ENCODE data around the gene FAM120B.

Gene FAM120B

DNA sequence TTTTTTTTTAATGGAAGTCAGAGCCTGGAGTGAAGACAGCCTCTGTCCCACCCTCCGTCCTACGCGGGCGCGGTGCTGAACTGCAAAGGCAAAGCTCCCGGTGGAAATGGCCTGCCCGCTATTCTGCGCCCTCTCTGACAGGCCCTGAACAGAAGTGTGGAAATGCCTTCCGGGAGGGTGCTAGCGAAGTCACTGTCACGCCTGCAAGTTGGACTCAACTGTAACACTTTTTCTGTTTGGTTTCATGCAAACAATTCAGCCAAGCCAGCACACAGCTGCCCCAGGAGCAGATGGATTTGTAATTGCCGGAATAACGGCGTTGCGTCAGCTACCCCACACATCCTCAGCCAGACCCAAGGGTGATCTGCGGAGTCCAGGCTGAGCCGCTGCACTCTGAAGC lies 138.9 kb downstream of the FAM120B start:
- Histone ChIP-seq H3K9me3 (ENCODE audit: control insufficient read depth in 2 of 2, low read length in 2 of 2) (no peaks in the 10 kb centered on the region), H3K4me1 (ENCODE audit: control insufficient read depth, insufficient read depth, low read length) (no peaks in the 10 kb centered on the region), H3K9ac (ENCODE audit: low read length in 2 of 2) (no peak overlapping the region), H3K27ac (ENCODE audit: low read length) (no peak overlapping the region), H3K36me3 (ENCODE audit: control insufficient read depth in 2 of 2, insufficient read depth in 2 of 2, low read length in 2 of 2) (no peaks in the 10 kb centered on the region), H3K27me3 (ENCODE audit: control insufficient read depth in 1 of 2, insufficient read depth in 2 of 2, low read length in 2 of 2) (no peaks in the 10 kb centered on the region), H3K4me3 (ENCODE audit: low read length in 2 of 2) (no peak overlapping the region)

DNA sequence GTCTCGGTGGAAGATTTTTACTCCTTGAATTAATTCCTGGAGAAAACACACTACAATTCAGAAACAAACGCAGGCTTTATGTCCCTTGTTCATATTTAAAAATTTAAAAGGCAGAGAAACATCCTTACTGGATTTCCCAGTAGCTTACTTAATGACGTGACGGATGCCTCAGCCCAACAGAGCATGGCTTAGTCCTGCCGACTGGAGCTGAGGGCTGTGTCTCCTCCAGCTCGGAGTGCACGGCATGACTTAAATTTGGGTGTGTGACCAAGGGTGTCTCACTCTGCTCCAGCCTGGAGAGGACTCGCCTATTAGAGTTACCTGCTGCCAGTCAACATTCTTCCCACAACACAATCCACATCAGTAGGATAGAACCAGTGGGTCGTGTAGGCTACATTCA lies 139.4 kb downstream of the FAM120B start:
- Histone ChIP-seq H3K9ac (ENCODE audit: low read length in 2 of 2) (no peak overlapping the region), H3K4me1 (ENCODE audit: control insufficient read depth, insufficient read depth, low read length) (no peaks in the 10 kb centered on the region)

DNA sequence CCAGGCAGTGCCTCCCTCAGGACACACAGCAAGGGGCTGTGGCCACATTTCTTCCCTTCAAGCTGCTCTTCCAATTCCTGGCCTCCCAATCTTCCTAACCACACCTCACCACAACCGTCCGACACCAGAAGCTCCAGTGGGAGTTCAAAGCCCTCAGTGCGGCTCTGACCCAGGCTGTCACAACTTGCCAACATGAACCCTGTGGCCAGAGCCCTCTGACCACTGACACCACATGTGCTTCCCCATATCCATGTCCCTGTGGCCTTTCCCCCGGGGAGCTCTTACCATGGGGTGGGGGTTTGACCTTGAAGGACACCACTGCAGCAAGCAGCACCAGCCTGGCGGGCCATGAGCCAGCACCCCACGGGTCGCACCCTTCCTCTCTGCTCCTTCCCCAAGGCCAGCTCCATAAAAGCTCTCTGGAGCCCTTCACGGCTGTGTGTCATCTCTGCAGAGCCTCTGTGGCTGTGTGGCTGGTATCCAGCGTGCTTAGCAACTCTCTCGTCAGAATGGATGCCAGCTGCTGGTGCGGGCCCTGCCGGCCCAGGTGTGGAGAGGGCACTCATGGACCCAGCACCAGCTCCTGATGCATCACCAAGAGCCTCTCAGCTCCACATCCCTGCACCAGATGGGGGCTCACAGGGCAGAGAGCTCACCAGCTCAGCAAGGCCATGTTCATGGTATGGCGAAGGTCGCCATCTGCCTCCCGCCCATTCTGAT lies 140.4 kb downstream of the FAM120B start:
- no peak overlapping the region for H3K27ac ChIP-seq (ENCODE audit: low read length)
- no peaks in the 10 kb centered on the region for H3K9me3 ChIP-seq (ENCODE audit: control insufficient read depth in 2 of 2, low read length in 2 of 2)
- no peaks in the 10 kb centered on the region for H3K4me1 ChIP-seq (ENCODE audit: control insufficient read depth, insufficient read depth, low read length)
- H3K27me3 ChIP-seq (ENCODE audit: control insufficient read depth in 1 of 2, insufficient read depth in 2 of 2, low read length in 2 of 2): no peaks in the 10 kb centered on the region
- H3K9ac ChIP-seq (ENCODE audit: low read length in 2 of 2): no peak overlapping the region
- H3K36me3 ChIP-seq (ENCODE audit: control insufficient read depth in 2 of 2, insufficient read depth in 2 of 2, low read length in 2 of 2): no peaks in the 10 kb centered on the region
- H3K4me3 ChIP-seq (ENCODE audit: low read length in 2 of 2): no peak overlapping the region

More for the DNA sequence above, 139.4 kb downstream of the FAM120B start:
- no peaks in the 10 kb centered on the region for H3K27me3 ChIP-seq (ENCODE audit: control insufficient read depth in 1 of 2, insufficient read depth in 2 of 2, low read length in 2 of 2)
- no peaks in the 10 kb centered on the region for H3K36me3 ChIP-seq (ENCODE audit: control insufficient read depth in 2 of 2, insufficient read depth in 2 of 2, low read length in 2 of 2)
- H3K9me3 ChIP-seq (ENCODE audit: control insufficient read depth in 2 of 2, low read length in 2 of 2): no peaks in the 10 kb centered on the region
- no peak overlapping the region for H3K4me3 ChIP-seq (ENCODE audit: low read length in 2 of 2)
- H3K27ac ChIP-seq (ENCODE audit: low read length): no peak overlapping the region

DNA sequence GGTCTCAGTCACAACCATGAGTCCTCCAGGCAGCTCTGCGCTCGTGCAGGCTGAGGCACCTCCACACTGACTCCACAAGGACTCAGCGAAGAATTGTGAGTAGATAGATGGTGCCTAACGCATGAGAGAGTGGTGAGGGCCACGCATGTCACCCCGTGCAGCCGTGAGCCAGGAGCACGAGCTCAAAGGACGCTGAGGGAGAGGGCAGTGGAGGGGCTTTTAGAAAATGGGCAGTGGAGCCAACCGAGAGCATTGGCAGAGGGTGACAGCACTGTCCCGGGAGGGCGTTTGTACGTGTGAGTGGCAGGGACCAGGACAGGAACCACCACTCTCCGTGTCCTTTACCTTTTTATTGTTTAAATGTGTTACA lies 141.0 kb downstream of the FAM120B start:
- Histone ChIP-seq H3K9me3 (ENCODE audit: control insufficient read depth in 2 of 2, low read length in 2 of 2) (no peaks in the 10 kb centered on the region), H3K4me1 (ENCODE audit: control insufficient read depth, insufficient read depth, low read length) (no peaks in the 10 kb centered on the region), H3K9ac (ENCODE audit: low read length in 2 of 2) (no peak overlapping the region), H3K27ac (ENCODE audit: low read length) (no peak overlapping the region), H3K36me3 (ENCODE audit: control insufficient read depth in 2 of 2, insufficient read depth in 2 of 2, low read length in 2 of 2) (no peaks in the 10 kb centered on the region), H3K27me3 (ENCODE audit: control insufficient read depth in 1 of 2, insufficient read depth in 2 of 2, low read length in 2 of 2) (no peaks in the 10 kb centered on the region), H3K4me3 (ENCODE audit: low read length in 2 of 2) (no peak overlapping the region)

DNA sequence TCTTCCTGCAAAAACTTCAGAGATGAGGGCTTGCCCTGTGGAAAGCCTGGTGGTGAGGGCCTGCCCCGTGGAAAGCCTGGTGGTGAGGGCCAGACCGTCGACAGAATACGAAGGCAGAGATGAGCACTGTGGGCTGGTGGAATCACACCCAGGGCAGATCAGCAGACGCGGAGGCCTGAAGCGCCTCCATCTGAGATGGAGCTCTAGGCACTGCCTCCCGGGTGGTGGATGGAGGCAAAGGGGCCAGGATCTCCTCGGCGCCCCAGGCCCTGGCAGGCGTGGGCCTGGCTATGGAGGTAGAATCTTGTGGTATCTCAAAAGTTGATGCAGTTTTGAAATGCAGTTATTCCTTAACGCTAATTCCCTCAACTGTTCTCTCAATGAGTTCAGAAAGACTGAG lies 141.8 kb downstream of the FAM120B start:
- Histone ChIP-seq H3K36me3 (ENCODE audit: control insufficient read depth in 2 of 2, insufficient read depth in 2 of 2, low read length in 2 of 2) (no peaks in the 10 kb centered on the region), H3K27me3 (ENCODE audit: control insufficient read depth in 1 of 2, insufficient read depth in 2 of 2, low read length in 2 of 2) (no peaks in the 10 kb centered on the region), H3K9me3 (ENCODE audit: control insufficient read depth in 2 of 2, low read length in 2 of 2) (no peaks in the 10 kb centered on the region), H3K27ac (ENCODE audit: low read length) (no peak overlapping the region), H3K4me3 (ENCODE audit: low read length in 2 of 2) (no peak overlapping the region), H3K9ac (ENCODE audit: low read length in 2 of 2) (no peak overlapping the region), H3K4me1 (ENCODE audit: control insufficient read depth, insufficient read depth, low read length) (no peaks in the 10 kb centered on the region)

DNA sequence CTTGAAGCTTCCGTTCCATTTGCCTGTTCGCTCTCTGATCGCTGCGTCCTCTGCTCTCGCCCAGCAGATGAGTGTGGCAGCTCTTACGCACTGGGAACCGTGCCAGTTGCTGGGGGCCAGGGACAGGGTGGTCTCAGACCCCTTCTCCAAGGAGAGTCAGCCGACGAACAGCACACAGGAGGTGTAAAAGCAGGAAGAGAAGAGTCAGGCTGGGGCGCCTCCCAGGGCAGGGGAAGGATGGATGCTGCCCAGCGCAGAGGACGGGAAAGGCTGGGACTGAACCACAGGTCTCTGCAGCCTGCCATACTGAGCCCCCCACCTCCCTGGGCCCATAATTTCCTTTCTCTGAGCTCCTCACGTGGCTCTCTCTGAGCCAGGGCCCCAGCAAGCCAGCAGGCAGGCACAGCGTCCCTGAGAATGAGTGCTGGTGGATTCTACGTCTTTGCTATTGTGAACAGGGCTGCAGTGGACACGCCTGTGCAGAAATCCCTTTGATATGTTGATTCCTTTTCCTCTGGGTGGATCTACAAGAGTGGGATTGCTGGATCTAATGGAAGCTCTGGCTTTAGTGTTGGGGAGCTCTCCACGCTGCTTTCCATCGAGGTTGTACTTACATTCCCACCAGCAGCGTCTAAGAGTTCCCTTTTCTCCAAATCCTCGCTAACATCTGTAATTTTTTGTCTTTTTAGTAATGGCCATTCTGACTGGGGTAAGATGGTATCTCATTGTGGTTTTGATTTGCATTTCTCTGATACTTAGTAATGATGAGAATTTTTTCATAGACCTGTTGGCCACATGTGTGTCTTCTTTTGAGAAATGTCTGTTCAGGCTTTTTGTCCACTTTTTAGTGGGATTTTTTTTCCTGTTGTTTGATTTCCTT lies 142.4 kb downstream of the FAM120B start:
- Histone ChIP-seq H3K9ac (ENCODE audit: low read length in 2 of 2) (no peak overlapping the region), H3K9me3 (ENCODE audit: control insufficient read depth in 2 of 2, low read length in 2 of 2) (no peaks in the 10 kb centered on the region), H3K27me3 (ENCODE audit: control insufficient read depth in 1 of 2, insufficient read depth in 2 of 2, low read length in 2 of 2) (no peaks in the 10 kb centered on the region), H3K36me3 (ENCODE audit: control insufficient read depth in 2 of 2, insufficient read depth in 2 of 2, low read length in 2 of 2) (no peaks in the 10 kb centered on the region), H3K4me1 (ENCODE audit: control insufficient read depth, insufficient read depth, low read length) (no peaks in the 10 kb centered on the region), H3K27ac (ENCODE audit: low read length) (no peak overlapping the region), H3K4me3 (ENCODE audit: low read length in 2 of 2) (no peak overlapping the region)

DNA sequence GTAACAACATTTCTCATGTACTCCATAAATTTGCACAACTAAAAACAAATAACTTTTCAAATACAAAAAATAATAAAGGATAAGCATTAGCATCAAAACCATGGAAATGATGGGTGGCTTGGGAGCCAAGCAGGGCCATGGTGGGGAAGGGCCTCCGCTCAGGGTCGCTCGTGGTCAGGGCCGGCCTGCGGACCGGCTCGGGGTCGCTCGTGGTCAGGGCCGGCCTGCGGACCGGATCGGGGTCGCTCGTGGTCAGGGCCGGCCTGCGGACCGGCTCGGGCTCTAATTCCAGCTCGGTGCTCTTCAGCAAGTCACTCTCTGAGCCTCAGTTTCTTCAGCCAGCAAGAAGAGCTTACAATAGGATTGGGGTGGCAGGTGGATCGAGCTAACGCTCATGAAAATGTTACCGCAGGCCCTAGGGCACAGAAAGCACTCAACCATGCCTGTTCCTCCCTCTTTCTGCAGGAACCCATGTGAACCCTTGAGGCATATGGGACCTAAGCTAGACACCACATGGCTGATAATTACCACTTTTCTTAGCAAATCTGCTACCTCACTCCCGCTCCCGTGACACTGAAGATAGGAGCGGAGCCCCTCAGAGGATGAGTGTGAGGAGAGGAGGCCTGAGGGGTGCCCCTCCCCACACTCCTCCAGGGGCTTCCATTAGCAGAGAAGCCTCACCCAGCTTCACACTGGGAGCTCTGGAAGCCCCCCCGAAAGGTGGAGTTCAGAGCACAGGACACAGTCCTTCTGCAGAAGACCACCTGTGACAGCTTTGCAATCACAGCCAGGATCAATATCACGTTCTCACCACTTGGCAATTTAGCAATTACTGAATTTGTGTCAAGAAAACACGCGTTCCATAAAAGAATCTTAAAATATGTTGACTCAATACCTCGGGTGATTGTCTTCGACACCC lies 143.5 kb downstream of the FAM120B start:
- Histone ChIP-seq H3K9ac (ENCODE audit: low read length in 2 of 2) (no peak overlapping the region), H3K4me3 (ENCODE audit: low read length in 2 of 2) (no peak overlapping the region), H3K4me1 (ENCODE audit: control insufficient read depth, insufficient read depth, low read length) (no peaks in the 10 kb centered on the region), H3K9me3 (ENCODE audit: control insufficient read depth in 2 of 2, low read length in 2 of 2) (no peaks in the 10 kb centered on the region), H3K27me3 (ENCODE audit: control insufficient read depth in 1 of 2, insufficient read depth in 2 of 2, low read length in 2 of 2) (no peaks in the 10 kb centered on the region), H3K36me3 (ENCODE audit: control insufficient read depth in 2 of 2, insufficient read depth in 2 of 2, low read length in 2 of 2) (no peaks in the 10 kb centered on the region), H3K27ac (ENCODE audit: low read length) (no peak overlapping the region)

DNA sequence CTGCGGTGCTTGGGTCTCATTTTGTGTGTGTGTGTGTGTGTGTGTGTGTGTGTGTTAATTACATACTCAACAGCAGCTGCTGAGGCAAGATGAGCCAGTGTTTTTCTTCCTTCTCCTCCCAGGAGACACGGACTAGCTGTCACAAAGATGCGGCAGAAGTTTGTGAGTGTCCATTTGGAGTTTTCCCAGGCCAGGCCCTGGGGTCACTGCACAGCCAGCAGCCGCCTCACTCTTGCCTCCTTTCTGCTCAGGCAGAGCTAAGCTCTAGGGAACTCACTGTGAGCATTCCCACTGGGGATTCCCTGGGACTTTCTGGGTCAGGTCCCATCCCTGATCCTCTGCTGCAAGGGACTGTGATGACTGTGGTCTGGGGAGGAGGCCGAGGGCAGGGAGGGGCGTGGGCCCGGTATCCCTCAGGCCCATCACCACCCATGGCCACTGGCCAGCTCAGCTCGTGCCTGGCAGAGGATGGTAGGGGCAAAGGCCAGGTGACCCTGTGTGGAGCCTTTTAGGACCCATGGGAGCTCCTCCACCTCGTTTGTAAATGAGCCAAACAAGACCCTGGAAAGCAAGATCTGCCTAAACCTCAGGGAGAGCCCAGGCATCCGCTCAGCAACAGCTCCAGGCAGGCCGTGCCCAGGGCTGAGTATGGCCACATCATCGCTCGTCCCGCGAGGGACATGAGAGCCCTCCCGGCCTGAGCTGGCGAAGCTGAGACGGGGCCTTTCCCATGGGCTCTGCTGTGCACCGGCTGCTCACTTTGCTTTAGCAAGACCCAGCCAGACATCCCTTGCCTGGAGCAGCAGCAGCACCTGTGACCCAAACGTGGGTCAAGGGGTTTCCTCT lies 144.6 kb downstream of the FAM120B start:
- no peaks in the 10 kb centered on the region for H3K9me3 ChIP-seq (ENCODE audit: control insufficient read depth in 2 of 2, low read length in 2 of 2)
- H3K4me3 ChIP-seq (ENCODE audit: low read length in 2 of 2): no peak overlapping the region
- no peak overlapping the region for H3K9ac ChIP-seq (ENCODE audit: low read length in 2 of 2)
- H3K27me3 ChIP-seq (ENCODE audit: control insufficient read depth in 1 of 2, insufficient read depth in 2 of 2, low read length in 2 of 2): no peaks in the 10 kb centered on the region
- H3K4me1 ChIP-seq (ENCODE audit: control insufficient read depth, insufficient read depth, low read length): no peaks in the 10 kb centered on the region
- no peak overlapping the region for H3K27ac ChIP-seq (ENCODE audit: low read length)
- H3K36me3 ChIP-seq (ENCODE audit: control insufficient read depth in 2 of 2, insufficient read depth in 2 of 2, low read length in 2 of 2): no peaks in the 10 kb centered on the region

DNA sequence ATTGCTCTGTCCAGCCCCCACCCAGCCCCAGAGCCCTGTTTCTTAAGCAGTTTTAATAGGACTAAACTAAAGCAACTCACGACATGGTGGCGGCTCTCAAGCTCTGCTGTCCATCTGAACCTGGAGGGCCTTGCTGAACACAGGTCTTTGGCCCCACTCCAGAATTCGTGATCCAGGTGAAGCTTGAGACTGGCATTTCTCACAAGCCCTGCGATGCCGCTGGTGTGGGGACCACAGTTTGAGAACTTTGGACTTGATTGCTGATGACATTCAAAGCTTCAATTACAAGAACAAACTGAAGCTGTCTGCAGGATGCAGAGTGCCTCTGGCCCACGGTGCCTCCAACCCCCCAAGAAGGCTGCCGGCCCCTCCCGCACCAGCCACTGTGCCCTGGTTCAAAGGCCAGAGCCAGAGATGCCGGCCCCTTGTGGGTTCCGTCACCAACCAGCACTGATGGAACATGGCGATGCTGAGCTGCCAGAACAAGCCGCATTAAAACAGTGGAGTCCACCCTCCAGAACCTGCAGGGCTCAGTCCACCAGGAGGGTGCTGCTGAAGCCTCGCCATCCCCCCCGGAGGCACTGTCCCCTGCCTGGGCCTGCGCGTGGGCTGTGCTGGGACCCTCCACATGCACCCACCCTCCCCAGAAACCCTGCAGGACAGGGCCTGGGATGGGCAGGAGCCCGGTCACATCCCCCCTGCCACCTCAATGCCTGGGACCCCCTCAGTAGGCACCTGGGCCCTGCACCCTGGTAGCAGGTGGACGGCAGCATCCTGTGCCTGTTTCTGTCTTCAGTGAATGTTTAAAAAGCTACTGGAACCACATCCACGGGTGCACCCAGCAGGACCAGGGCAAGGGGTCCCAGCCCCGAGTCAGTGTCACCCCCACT lies 145.4 kb downstream of the FAM120B start:
- Histone ChIP-seq H3K27me3 (ENCODE audit: control insufficient read depth in 1 of 2, insufficient read depth in 2 of 2, low read length in 2 of 2) (no peaks in the 10 kb centered on the region), H3K4me3 (ENCODE audit: low read length in 2 of 2) (no peak overlapping the region), H3K9me3 (ENCODE audit: control insufficient read depth in 2 of 2, low read length in 2 of 2) (no peaks in the 10 kb centered on the region), H3K27ac (ENCODE audit: low read length) (no peak overlapping the region), H3K36me3 (ENCODE audit: control insufficient read depth in 2 of 2, insufficient read depth in 2 of 2, low read length in 2 of 2) (no peaks in the 10 kb centered on the region), H3K4me1 (ENCODE audit: control insufficient read depth, insufficient read depth, low read length) (no peaks in the 10 kb centered on the region), H3K9ac (ENCODE audit: low read length in 2 of 2) (no peak overlapping the region)

Measured in stomach smooth muscle (tissue), 2 donors.